HG02571 (cell line): Measurements from ENCODE around the gene NPEPPS.
"Not testable (repeated sequence)": the region's sequence is repeated elsewhere in the genome, so short reads cannot be mapped to it uniquely, and the experiment has no call there.

Source experiments
- ATAC-seq: cut with Tn5 transposase; IDR thresholded peaks from one replicate; pipeline ENCODE4 v1.9.1; 2021; ENCODE audit warnings: mild to moderate bottlenecking, moderate library complexity; ENCODE audit not compliant: unreplicated experiment

NPEPPS gene

DNA sequence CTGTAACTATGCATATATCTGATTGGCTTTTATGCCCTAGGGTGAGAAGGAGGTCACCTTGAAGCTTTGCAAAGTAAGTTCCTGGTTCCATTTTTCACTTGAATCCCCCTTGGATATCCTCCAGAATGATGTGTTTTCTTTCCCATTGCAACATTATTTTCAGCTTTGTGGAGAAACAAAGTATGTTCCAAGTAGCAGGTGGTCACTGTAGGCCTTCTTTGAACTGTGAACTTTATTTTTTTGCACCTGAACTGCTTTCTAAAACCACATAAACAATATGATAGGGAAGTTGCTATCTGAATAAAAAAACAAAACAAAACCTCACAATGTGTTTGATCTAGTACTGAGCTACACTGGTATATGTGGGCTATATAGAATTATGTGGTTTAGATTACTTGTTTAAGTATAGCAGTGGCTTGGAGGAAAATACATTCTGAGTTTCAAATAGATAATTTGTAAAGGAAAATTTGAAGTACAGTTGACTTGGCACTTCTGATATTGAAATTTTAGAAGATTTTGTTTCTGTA lies 29.7 kb downstream of the NPEPPS start:
- not testable (repeated sequence) for ATAC-seq

DNA sequence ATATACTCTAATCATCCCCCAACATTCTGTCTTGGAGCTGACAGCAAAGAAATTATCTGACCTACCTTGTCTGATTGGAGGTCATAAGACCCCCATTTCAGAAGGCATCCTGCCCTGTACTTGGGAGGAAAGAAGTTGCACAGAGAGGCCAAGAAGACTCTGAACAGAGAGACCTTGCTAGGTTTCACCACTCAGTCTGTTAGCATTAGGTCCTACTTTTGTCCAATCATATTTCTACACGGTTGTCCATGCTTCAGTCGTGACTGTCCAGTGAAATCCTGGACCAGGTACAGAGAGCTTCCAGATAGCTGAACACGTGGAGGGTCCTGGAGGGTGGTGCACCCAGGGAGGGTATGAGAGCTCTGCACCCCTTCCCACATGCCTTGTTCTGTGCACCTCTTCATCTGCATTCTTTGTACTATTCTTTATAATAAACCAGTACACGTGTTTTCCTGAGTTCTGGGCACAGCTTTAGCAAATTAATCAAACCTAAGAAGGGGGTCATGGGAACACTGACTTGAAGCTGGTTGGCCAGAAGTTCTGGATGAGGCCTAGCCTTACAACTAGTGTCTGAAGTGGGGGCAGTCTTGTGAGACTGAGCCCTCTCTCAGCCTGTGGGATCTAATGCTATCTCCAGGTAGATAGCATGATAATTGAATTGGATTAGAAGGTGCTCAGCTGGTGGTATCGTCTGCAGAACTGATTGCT lies 30.9 kb downstream of the NPEPPS start:
- not testable (repeated sequence) for ATAC-seq

DNA sequence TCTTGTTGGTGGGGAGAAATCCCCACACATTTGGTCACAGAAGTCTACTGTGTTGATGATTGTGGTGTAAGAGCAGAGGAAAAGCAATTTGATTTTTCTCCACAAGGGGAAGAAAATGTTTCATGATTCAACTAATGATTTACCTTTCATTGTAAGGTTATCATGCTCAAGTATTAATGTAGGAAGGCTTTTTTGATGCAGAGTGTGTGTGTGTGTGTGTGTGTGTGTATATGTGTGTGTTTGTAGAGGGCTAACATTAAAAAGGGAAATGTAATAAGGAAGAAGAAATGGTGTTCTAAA lies 31.4 kb downstream of the NPEPPS start:
- ATAC-seq: not testable (repeated sequence)

DNA sequence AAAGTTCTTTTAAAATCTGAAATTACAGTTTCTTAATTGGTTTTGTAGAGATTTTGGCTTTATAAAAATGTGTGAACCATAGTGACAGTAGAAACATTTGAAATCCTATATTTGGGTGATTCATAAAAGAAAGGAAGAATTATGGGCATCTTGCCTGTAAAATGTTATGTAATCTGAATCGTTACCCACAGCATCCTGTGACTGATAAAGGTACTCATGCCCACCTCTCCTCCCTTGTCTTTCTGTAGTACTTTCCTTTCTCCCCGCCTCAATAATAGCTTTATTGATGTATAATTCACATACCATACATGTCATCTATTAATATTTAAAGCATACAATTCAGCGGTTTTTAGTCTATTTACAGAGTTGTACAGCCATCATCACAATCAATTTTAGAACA lies 36.4 kb downstream of the NPEPPS start:
- ATAC-seq: not testable (repeated sequence)

DNA sequence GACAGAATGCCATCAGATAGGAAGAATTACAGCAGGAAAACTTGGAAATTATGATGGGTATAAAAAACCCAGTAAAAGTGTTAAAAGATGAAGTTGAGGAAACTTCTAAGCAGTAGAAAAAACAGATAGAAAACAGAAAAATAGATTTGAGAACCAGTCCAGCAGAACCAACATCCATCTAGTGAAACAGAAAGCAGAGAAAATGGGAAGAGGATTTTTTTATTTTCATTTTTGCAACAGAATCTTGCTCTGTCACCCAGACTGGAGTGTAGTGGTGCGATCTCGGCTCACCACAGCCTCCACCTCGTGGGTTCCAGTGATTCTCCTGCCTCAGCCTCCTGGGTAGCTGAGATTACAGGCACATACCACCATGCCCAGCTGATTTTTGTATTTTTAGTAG lies 41.7 kb downstream of the NPEPPS start:
- not testable (repeated sequence) for ATAC-seq

DNA sequence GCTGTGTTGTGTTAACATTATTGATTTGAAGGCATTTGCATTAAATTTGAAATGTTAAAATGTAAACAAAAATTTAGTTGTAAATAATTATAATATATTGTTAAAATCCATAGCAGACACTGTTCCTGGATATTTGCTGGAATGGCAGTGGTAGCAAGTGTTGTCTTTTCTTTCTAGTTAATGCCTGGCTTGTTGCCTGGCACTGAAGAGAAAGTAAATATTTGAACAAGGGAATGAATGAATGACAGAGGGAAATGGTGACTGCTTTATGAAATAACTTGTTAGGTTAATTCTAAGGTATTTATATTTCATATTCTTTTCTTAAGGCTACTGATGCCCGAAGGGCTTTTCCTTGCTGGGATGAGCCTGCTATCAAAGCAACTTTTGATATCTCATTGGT lies 51.5 kb downstream of the NPEPPS start:
- not testable (repeated sequence) for ATAC-seq

DNA sequence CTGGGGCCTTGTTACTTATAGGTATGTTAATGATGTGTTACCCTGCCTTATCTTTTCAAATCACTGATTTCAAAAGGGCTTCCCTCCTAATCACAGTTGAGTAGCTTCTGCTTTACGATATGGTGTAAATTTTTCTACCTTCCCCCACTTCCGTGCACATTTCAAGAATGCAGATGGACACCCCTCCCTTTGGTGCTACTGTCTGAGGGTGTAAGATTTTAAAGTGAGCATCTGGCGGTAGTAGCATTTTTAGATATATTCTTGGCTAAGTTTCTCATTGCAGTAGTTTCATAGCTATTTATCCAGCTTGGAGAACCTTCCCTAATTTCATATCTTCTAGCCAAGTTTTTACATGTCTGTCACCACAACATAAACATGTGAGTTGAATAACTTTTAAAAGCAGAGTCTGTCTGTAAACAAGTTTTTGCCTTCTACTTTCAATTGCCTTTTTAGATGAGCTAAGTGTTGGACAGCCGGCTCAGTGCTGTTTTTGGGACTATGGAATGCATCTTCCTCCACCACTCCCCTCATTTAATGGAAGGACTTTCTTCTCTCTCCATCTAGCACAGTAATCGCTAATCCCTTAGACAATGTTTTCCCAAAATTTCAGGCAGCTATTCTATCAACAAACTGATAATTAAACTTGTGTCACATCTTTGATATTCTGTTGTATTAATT lies 55.6 kb downstream of the NPEPPS start:
- not testable (repeated sequence) for ATAC-seq

DNA sequence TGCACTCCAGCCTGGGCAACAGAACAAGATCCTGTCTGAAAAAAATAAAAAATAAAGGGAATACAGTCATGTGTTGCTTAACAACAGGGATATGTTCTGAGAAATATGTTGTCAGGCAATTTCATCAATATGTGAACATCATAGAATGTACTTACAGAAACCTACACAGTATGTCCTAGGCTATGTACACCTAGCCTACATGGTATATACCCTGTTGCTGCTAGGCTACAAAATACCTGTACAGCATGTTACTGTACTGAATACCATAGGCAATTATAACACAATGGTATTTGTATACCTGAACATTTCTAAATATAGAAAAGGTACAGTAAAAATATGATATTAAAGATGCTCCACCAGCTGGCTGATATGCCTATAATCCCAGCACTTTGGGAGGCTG lies 62.6 kb downstream of the NPEPPS start:
- not testable (repeated sequence) for ATAC-seq

DNA sequence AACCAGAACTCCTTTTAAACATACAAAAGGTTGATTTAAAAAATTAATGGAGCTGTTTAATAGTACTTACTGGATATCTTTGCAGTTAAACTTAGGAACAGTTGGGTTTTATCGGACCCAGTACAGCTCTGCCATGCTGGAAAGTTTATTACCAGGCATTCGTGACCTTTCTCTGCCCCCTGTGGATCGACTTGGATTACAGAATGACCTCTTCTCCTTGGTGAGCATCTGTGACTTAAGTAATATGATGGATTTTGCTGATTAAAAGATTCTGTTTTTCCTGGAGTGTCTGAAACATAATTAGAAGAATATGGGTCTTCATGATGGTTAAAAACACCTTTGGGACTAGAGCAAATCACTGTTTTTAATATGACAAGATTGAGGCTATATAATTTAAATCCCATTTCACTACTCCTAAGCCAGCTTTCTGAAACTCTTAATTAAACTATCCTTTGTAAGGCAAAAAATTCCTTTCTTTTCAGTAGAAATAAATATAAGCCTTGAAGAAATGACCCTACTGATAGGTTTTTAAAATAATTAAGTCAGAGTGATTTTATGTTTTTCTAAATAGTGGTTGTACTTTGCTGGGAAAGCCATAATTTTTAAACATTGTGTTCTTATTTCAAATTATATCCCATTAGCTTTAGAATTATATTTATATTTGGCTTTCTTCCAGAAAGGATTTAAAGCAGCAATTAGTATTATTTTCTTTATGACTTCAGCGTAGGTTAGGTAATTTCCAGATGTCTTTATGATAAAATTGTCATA lies 73.1 kb downstream of the NPEPPS start:
- no peak for ATAC-seq

DNA sequence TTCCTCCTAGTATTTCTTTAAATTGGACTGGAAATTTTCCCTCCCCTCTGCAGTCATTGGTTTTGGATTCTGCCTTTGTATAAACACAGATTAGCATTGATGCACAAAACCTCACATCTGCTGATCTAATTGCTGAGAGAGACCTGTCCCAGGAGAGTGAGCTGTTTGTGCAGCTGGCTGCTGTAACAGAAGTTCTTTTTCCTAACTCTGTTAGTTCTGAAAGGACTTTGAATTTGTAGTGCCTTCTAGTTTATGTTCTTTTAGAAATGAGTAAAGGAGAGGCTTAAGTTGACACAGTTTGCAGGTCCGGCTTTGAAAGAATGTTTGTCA lies 73.7 kb downstream of the NPEPPS start:
- no peak for ATAC-seq

DNA sequence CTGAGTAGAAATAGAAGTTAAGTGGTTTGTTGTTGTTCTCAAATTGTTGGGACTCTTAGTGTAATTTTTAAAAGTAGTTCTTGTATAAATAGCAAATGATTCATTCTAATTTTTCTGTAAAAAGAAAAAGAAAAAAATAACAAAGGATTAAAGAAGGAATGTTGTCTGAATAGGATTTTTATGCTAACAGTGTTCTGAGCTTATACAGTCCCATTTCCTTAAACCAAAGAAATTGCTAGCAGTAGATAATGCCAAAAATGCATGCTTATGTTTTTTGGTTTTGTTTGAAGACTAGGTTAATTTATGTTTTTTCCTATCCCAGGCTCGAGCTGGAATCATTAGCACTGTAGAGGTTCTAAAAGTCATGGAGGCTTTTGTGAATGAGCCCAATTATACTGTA lies 74.1 kb downstream of the NPEPPS start:
- no peak for ATAC-seq

DNA sequence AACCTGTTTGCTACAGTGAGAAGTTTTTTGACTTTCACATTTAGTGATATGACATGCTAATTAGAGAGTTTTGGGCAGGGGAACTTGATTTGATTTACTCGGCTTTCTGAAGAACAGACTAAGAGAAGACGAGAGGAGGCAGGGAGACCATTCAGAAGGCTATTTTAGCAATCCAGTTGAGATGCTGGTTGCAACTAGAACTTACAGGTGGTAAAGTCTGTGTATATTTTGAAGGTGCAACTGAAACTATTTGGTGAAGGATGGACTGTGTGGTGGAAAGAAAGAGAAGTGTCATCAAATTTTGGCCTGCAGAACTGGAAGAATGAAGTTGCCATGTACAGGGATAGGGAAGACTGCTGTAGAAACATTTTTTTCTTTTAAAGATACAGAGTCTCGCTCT lies 76.6 kb downstream of the NPEPPS start:
- no peak for ATAC-seq

DNA sequence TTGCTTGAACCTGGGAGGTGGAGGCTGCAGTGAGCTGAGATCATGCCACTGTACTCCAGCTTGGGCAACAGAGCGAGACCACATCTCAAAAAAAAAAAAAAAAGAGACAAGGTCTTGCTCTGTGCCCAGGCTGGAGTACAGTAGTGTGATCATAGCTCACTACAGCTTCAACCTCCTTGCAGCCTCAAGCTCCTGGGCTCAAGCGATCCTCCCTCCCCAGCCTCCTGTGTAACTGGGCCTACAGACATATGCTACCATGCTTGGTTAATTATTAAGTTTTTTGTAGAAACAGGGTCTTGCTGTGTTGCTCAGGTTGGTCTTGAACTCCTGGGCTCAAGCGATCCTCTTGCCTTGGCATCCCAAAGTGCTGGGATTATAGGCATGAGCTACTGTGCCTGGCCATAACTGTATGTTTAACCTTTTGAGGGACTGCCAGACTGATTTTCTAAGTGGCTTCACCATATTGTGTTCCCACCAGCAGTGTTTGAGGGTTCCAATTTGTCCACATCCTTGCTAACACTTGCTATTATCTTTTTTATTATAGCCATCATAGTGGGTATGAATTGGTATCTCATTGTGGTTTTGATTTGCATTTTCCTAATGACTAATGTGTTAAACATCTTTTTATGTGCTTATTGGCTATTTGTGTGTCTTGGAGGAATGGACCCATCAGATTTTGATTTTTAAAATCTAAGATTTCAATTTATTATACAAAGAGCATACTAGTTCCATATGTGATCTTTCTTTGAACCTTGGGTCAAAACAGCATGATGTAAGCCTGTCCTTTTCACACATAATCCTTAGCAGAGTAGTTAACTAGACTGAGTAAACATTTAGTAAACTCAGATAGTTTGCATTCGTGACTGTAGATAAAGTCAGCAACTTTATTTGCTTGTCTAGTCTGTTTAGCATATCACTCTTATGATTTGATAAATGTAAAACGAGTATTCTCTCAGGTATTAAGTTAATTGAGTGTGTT lies 80.8 kb downstream of the NPEPPS start:
- no peak for ATAC-seq

DNA sequence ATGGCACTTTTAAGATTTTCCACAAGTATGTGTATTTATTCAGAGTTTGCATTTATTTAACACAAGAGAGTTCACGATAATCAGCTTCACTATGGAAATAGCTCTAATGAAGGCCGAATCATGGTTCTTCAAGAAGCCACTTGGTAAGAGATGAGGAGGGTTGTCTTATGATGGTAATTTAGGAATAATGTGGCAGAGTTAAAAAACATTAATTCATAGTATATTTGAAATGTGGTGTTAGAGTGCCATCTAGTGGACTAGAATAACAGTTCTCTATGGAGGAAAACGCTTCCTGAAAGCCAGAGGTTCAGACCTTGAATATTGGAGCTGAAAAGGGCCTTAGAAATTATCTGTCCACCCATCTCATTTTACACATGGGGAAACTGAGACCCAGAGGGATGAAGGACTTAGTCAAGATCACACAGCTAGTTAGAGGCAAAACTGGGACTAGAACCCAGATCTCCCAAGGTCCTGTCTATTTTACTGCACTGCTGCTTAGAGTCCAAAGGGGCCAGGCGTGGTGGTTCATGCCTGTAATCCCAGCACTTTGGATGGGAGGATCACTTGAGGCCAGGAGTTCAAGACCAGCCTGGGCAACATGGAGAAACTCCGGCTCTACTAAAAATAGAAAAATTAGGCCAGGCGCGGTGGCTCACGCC lies 85.0 kb downstream of the NPEPPS start:
- ATAC-seq: no peak

DNA sequence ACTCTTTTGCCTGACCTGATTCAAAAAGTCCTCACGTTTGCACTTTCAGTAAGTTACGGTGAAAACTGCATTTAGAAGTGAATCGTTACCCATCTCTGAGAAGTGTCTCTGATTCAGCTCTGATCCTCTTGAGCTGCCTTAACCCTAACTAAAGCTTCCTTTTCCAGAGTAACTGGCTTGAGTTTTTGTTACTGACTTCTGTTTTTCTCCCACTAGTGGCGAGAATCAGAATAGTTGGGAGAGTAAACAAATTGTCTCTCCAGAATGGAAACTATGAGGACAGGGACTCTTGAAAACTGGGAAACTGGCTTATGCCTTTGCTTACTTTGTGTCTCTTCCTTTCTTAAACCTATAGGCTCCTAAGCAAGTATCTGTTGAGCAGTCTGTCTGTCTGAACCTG lies 87.5 kb downstream of the NPEPPS start:
- ATAC-seq: no peak

DNA sequence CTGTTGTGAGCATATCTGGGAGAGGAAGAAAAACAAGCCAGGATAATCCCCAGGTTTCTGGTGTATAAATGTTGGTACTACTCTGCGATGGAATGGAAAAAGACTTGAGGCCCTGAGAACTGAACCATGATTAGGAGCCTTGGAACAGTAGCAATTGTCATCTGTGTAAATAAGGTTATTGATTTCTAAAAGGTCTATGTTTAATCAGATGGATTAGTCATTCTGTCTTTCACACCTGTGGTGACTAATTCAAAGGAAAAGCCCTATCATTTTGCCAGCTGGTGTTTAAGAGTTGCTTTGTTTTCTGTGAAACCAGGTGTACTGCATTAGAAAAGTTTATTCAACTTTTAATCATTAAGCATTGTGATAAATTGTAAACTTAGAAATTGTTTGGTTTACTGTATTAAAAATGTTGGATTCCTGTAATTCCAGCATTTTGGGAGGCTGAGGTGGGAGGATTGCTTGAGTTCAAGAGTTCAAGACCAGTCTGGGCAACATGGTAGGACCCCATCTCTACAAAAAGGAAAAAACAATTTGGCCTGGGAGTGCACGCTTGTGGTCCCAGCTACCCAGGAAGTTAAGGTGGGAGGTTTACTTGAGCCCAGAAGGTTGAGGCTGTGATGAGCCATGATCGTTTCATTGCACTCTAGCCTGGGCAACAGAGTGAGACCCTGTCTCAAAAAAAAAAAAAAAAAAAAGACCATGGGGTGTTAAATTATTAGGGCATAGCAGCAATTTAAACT lies 89.8 kb downstream of the NPEPPS start:
- no peak for ATAC-seq

DNA sequence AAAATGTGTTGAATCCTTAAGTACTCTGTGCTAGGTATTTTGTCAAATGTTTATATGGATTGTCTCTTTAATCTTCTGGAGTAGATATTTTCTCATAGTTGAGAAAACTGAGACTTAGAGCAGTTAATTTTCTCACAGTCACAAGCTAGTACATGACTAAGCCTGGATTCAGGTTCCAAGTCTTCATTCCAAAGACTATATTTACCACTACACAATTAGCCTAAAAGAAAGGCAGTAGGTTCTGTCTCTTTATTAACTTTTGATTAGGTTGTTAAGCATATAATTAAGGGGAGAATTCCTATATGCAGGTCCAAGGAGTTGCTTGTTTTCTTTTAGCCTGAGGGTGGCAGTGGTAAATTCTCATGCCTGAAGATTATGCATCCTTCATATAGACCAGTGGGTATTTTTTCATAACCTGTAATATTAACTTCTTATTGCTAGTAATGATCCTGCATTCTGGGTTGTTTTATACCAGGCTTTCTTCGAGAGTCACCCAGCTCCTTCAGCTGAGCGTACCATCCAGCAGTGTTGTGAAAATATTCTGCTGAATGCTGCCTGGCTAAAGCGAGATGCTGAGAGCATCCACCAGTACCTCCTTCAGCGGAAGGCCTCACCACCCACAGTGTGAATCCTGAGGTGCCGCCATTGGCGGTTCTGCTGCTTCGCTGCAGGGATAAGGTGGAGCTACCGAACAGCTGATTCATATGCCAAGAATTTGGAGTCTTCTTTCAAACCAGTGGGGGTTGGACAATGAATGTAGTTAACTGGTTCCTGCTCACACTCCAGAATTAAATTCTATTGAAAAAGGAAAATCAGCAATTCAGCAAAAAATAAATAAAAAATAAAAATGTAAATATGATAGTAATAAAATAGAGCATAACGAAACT lies 90.6 kb downstream of the NPEPPS start:
- ATAC-seq: no peak

DNA sequence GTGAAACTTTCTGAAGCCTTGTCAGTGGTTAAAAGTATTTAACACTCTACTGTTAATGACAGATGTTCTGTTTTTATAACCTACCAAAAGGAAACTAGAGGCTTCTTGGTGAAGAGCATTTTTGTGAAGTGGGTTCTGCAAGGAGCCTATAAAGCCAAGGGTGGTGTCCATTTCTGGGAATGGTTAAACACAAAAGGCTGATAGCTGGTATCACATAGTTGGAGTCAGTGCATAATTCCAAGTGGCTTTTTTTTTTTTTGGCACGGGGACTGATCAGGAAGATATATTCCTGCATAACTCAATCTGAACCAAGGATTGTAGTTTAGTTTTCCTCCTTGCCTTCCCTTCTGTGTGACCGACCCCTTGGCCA lies 91.3 kb downstream of the NPEPPS start:
- ATAC-seq: no peak

DNA sequence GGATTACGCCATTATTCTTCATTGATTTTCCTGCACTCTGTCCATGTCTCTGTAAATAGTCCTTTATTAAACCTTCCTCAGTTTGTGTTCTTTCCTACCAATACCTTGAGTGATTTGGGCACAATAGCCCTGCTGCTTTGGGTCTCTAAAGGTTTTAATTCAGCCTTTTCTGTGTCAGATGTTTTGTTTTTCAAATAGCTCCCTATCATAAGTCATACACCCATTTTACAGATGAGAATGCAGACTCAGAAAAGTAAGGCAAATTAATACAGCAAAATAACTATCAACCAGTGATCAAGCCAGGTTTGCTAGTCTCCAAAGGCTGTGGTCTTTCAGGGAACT lies 93.8 kb downstream of the NPEPPS start:
- no peak for ATAC-seq
